Stimulated activated CD4-positive, alpha-beta T cell treated with anti-CD3 and anti-CD28 coated beads, Interleukin-1b, Interleukin-23, amount 100 ng/mL, for 1 hour (primary cell): ENCODE data around the gene SHISA4.
"Not testable (repeated sequence)": the region's sequence is repeated elsewhere in the genome, so short reads cannot be mapped to it uniquely, and the experiment has no call there.

Source experiments
- DNase-seq, 2 donors: peaks; one replicate each; pipeline ENCODE4 v3.0.0-alpha.2; 2020; ENCODE audit warnings: low read depth in 2 of 2

Gene SHISA4, protein sequence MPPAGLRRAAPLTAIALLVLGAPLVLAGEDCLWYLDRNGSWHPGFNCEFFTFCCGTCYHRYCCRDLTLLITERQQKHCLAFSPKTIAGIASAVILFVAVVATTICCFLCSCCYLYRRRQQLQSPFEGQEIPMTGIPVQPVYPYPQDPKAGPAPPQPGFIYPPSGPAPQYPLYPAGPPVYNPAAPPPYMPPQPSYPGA

DNA sequence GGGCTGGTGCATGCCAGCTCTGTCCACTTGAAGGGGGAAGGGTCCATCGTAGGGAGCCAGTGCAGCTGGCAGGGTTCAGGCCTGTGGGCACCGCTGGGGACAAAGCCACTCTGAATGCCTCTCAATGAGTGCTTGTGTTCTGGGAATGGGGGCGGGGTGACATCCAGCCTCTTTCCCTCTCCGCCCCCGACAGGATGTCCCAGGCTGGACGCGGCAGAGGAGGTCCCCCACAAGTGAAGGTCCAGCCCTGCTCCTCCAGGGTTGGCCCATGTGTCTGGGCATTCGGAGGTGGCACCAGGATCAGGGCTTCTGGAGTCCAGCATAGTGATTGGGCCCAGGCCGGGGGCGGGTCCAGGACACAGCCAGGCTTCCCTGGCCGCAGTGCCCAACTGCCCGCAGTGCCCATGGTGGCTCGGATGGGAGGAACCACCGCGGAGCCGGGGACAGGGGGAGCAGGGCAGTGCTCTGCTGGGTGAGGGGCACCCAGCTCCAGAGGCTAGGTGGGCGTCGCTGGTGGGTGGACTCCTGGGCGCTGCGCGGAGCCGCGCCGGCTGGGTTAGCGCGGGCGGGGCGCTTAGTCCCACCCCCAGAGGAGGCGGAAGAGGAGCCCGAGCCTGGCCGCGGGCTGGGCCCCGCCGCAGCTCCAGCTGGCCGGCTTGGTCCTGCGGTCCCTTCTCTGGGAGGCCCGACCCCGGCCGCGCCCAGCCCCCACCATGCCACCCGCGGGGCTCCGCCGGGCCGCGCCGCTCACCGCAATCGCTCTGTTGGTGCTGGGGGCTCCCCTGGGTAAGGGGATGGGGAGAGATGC, at the start of gene SHISA4:
Gene SHISA4, plus strand, starts transcription at position 617 of the 808 bp plus-strand sequence. Its CDS starts 97 bp downstream, at position 714.
- DNase-seq = no peak

DNA sequence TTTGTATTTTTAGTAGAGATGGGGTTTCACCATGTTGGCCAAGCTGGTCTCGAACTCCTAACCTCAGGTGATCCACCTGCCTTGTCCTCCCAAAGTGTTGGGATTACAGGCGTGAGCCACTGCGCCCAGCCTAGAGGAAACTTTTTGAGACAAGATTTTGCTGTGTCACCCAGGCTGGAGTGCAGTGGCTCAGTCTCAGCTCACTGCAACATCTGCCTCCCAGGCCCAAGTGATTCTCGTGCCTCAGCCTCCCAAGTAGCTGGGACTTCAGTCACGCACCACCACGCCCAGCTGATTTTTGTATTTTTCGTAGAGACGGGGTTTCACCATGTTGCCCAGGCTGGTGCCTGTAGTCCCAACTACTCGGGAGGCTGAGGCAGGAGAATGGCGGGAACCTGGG, 49.6 kb upstream of the SHISA4 start:
- not testable (repeated sequence) for DNase-seq

DNA sequence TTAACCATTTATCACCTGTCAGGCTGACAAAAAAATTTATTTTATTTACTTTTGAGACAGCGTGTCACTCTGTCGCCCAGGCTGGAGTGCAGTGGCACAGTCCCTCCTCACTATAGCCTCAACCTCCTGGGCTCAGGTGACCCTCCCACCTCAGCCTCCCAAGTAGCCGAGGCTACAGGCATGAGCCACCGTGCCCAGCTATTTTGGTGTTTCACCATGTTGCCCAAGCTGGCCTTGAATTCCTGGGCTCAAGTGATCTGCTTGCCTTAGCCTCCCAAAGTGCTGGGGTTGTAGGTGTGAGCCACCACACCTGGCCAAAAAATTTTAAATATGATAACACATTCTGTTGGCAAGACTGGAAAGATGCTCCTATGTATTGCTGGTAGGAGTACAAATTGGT, 48.6 kb upstream of the SHISA4 start:
- no peak for DNase-seq

DNA sequence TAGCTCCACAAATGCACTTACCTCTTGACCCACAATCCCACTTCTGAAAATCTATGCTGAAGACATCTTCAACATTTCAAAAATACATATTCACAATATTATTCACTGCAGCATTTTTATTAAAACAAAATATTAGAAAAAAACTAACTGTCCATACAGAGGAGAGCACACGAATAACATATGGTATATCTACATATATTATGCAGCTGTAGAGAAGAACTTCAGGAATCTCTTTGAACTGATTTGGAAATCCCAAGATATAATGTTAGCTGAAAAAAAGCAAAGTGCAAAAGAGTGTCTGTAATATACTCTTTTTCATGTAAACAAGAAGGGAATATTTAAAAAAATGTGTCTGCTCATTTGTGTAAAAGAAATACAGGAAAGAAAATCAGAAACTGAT, 48.2 kb upstream of the SHISA4 start:
- no peak for DNase-seq

DNA sequence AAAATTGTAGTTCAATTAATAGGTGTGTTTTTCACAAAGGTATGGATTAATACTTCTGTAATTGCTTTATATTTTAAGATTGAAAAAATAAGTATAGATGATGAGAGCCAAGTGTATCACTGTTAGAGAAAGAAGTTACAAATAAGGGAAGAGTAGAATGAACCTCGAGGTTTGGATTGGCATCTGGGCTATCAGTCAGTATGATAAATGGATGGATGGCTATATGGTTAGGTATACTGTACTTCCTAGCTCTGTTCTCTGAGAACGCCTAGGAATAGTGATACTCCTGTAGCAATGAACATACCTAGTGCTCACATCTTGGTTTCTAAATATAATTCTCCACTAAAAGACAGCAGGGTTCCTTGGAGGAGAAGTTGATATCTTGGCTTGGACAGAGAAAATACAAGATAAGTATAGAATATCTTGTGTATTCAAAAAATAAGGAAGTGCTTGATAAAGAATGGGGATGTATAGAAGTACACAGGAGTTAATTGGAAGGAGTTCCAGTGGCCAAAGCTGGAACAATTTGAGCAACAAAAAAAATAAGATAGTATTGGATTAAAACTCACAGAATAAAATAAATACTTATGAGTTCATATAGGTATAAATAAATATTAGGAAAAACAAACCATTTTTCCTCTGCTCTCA, 47.3 kb upstream of the SHISA4 start:
- DNase-seq = no peak

DNA sequence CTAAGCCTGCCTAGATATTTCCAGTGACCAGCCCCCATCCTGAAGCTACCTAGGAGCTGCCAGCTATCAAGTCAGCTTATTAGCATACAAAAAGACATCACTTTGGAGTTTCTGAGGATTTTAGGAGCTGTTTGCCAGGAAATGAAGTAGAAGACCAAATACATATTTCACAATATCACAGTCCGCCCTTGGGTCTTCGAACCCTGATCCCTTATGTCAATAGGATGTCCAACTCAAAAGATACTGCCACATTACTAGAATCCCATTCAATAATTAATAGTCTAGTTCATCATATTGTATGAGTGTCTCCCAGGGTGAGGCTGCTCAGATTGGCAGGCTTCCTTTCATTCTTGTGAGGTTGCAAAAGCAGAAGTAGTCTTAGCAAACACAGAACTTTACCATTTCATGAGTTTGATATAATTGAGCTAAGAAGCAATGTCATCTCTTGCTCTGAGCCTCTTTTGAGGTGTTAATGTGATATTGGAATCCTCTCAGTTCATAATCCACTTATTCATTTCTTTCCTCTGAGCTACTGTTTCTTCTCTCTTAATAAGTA, 46.1 kb upstream of the SHISA4 start:
- no peak for DNase-seq

DNA sequence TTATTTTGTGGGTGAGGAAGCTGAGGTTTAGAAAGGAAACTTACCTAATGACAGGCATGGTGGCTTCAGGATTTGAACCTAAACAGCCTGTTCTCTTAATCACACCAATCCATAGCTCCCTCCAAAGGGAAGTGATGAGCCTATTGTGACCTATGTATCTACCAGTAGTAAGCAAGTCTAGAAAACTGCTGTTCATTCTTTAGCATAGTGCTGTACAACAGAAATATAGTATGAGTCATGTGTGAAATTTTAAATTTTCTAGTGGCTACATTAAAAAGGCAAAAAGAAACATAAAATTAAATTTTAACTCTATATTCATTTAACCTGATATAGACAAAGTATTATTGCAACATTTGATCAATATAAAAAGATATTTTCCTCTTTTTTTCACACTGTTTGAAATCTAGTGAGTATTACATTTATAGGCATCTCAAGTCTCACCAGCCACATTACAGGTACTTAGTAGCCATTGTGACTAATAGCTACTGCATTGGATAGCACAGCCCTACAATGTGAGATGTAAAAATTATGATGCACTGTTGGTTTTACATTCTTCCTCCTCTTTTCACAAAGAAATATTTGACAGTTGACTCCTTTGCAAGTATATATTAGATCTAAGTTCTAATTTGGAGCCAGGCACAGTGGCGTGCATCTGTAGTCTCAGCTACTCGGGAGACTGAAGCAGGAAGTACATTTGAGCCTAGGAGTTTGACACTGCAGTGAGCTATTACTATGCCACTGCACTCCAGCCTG, 43.2 kb upstream of the SHISA4 start:
- DNase-seq = no peak

DNA sequence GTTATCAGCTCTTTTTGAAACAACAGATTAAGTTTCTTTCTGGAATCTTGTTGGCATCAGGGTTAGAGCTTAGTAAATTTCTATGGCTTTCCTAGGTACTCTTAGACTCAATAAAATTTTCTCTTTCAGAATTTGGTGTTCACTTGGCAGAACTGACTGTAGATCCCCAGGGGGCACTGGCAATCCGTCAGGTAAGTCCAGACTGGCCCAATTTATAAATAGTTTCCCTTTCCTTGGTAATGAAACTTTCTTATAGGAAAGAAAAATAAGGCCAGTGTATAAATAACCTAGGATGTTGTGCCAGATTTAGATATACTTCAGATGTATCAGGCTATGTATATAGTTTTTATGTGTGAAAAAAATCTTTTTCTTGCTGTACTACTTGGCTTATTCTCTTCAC, 41.5 kb upstream of the SHISA4 start:
- DNase-seq = no peak

DNA sequence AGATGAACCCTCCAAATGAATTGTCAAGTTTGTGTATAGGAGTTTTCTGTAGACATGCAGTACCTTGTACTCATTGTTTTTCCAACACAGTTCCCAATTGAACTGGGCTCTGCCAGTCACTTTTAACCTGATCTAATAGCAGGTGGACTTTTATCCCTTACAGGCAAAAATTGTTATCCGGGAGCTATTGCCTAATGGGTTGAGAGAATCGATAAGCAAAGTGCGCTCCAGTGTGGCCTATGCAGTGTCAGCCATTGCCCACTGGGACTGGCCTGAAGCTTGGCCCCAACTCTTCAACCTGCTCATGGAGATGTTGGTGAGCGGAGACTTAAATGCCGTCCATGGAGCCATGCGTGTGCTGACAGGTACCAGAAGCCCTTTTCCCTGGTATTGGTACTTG, 40.5 kb upstream of the SHISA4 start:
- no peak for DNase-seq

DNA sequence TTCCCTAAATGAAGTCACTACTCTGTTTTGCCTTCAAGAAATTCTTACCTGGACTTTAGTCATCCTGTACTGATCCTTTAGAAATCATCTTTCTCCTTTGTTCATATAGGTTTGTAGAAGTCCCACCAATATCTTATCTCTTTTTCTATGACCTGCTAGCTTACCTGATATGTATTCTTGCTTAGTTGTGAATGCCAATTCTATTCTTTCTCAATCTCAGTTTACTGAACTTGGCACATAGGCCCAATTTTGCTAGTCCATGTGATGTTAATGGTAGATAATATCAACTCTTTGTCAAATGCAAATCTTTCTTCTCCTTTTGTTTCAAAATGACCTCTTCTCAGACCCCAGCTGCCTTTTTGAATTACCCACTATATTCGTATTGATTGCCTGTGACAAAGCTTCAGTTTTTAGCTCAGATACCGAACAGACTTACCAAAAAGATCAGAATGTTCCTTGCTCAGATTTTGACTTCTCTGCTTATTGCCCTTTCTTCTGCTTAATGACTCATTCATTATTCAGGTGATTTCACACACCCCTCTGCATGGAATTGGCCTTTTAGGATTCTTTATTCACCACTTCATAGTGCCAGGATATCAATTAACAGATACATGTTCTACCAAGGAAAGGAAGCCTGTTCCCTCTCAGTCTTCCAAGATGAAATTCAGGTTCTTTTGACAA, 39.2 kb upstream of the SHISA4 start:
- DNase-seq = no peak

DNA sequence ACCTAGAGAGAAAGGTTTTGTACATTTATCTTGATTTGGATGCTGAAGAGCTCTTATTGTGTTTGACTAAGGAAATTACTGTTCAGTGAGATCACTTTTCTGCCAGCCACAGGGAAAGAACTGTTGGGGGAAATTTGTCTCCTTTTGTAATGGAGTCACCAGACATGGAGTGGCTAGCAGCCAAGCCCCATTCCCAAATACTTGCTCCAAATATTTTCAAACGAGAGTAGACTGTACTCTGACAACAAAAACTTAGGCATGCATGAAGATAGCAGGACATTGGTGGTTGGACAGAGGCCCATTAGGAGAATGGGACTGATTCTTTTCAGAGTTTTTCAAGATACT, 38.7 kb upstream of the SHISA4 start:
- no peak for DNase-seq

DNA sequence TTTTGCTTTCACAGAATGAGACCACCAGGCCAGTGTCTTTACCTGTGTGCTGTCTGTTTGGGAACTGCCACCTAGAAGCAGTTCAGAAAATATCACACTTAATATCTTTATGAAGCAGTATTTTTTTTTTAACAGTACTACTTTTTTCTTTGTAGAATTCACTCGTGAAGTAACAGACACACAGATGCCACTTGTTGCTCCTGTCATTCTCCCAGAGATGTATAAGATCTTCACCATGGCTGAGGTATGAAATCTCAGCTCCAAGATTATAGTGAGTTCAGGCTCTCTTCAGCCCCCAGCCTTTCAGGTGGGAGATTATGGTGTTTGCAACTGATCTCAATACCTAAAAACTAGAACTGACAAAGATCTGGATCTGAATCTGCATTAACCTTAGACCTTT, 36.7 kb upstream of the SHISA4 start:
- no peak for DNase-seq

DNA sequence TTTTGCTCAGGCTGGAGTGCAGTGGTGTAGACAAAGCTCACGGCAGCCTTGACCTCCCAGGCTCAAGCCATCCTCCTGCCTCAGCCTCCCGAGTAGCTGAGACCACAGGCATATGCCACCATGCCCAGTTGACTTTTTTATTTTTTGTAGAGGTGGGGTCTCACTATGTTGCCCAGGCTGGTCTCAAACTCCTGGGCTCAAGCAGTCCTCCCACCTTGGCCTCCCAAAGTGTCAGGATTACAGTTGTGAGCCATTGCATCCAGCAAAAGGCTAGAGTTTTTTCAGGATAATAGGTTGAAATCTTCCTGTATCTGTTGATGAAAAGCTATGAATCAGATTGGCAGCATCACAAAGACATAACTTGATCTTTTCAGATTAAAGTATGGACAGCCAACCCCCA, 32.0 kb upstream of the SHISA4 start:
- not testable (repeated sequence) for DNase-seq

DNA sequence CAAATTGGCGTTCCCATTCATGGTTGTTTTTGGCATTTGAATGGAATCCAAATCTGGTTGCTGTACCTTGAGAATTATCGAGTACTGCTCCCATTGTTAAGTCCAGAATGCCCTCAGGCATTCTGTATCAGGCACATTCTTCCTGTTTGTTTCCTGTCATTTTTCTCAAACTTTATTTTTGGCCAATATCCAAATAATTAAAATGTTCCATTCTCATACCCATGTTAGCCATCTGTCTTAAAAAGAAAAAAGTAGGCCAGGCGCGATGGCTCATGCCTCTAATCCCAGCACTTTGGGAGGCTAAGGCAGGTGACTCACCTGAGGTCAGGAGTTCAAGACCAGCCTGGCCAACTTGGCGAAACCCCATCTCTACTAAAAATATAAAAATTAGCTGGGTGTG, 29.3 kb upstream of the SHISA4 start:
- DNase-seq = no peak

DNA sequence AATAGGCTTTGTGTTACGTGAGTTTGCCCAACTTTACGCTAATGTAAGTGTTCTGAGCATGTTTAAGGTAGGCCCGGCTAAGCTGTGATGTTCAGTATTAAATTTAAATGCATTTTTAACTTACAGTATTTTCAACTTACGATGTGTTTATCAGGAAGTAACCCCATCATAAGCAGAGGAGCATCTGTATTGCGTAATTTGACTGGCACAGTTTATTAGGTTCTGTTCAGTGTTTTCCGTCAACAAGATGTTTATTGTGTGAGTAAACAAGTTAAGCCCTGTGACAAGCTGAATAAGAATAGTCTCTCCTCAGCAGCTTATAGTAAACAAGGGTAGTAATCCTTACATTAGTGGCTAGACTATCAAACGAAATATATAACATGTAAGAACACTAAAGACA, 27.2 kb upstream of the SHISA4 start:
- DNase-seq = no peak

DNA sequence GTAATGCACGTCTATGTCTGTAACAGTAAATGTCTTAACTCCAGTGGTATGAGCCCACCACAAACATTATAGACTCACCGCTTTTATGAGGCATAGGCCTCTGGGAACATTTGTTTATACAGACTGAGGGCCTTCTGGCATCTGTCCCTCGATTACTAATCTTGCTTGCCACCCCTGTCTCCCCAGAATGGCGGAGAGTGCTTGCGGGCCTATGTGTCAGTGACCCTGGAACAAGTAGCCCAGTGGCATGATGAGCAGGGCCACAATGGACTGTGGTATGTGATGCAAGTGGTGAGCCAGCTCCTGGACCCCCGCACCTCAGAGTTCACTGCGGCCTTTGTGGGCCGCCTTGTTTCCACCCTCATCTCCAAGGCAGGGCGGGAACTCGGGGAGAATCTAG, 18.3 kb upstream of the SHISA4 start:
- no peak for DNase-seq

DNA sequence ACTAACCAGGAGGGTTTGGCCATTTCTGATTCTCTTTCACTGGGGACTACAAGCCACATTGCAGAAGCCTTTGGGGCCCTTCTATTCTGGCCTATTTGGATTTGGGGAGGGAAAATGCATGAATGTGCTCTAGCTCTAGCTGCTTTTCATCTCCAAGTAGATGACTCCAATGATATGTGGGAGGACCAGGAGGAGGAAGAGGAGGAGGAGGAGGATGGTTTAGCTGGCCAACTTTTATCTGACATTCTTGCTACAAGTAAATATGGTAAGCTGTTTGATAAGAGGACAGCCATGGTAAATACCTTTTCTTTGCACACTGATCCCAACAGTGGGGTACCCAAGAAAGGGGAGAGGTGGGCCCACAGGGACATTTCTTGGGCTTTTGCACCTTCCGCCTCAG, 14.0 kb upstream of the SHISA4 start:
- DNase-seq = no peak

DNA sequence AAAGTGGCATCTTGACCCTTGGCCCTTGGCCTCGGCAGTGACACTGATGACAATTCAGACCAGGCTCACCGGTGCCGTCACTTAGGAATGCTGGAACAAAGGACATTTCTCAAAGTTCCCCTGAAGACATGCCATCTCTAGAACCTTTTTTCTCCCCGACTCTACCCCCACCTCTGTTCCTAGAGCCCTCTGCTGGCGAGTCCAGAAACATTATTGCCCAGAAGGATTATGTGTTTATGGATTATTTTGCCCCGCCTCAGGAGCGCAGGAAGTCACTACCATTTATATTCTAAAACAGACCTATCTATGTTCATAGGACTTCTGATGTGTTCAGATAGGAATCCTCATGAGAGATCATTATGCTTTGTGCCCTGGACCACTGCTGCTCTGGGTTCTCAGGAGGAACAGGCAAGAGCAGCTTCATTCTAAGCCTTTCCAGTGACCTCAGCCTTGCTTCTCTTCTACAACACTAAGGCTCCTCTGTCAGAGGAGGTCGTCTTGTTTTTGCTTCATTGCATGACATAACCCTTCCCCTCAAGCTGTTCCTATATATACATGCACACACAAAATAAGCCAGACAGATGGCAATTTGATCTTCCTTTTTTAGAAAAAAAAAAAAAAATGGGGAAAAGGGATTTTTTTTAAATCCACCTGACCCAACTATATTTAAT, 12.4 kb upstream of the SHISA4 start:
- no peak for DNase-seq

DNA sequence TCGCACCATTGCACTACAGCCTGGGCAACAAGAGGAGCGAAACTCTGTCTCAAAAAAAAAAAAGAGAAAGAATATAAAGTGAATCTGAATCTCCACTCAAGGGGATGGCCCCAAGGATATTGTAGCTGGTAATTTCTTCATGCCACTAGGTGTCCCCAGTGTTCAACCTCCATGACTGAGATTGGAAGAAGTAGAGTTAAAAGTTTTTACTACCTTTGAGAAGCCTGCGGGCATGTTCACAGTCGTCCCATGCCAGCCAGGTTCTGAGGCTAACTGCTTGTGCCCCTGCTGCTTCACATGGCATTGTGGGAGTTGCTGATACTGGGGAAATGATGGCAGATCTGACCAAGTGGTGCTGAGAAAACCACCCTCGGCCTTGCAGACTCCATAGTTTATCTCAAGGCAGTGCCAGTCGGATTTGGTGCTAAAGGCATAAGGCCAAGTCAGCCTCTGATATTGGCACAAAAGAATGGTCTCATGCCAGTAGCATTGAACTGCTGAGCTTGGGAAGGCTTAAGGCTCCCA, 10.8 kb upstream of the SHISA4 start:
- no peak for DNase-seq

DNA sequence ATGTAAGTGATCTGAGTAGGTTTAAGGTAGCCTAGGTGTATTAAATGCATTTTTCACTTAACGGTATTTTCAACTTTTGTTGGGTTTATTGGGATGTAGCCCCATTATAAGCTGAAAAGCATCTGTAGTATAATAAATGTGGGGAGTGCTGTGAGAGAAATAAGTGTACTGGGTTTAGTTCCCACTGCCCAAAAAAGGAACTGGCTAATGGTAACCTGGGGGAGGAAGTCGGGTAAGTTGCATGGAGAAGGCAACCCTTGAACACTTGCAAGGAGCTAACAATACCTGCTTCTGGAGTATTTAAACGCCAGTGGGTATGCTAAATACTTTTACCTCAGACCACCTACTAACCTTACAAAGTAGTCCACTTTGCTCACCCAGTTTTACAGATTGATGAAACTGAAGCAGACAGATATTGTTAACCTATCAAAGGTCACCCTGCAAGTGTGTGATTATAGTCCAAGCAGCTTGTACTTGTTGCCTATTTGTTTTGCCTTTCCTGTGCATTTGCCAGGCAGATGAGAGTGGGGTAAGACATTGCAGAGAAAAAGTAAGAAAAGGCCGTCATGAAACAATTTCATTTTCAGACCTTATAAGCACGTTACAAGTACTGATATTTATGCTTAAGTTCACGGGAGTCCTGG, 7.6 kb upstream of the SHISA4 start:
- DNase-seq = no peak
